ENCODE measurements around the gene TEKT3. TPM values are rescaled to one million over a fixed set of nuclear protein-coding genes. Genes with fewer than 3 reads are reported as not detected.

TEKT3 gene
- total and polyA plus RNA-seq, 9 of the 15 experiments (the other 6 are each of a cell fraction or from before 2014, with no cell fraction given): not detected

GRCh38 chr17:15257258-15257788, 84.1 kb downstream of the TEKT3 start (continued):
- TF ChIP-seq MITF (IDR thresholded peaks at IDR 0.05) (no peak), ATF1 (CRISPR knock-in tag; IDR thresholded peaks at IDR 0.05) (no peak), ATF1 (tag; IDR thresholded peaks at IDR 0.05) (no peak), RAD21 (CRISPR knock-in tag; conservative IDR thresholded peaks at IDR 0.05 in 1 of 2, IDR thresholded peaks at IDR 0.05 in 1 of 2) (peak; percentile 33 to 54; a peak in 3 of 4 replicates), E2F6 (IDR thresholded peaks at IDR 0.05; ENCODE audit: borderline replicate concordance in 1 of 2, extremely low read depth in 1 of 2, insufficient read depth in 1 of 2, insufficient read length in 1 of 2, low read depth in 1 of 2, low read length in 1 of 2, poor library complexity in 1 of 2, severe bottlenecking in 1 of 2) (peak in 1 of 2 experiments; percentile 27), ZNF830 (CRISPR knock-in tag; IDR thresholded peaks at IDR 0.05) (no peak), FUS (optimal IDR thresholded peaks at IDR 0.05; ENCODE audit: low read depth, low read length) (no peak), ZNF140 (CRISPR knock-in tag; IDR thresholded peaks at IDR 0.05) (no peak), POLR2AphosphoS5 (IDR thresholded peaks at IDR 0.05; ENCODE audit: control insufficient read depth, insufficient read depth, low read depth, low read length) (no peak), EP400 (IDR thresholded peaks at IDR 0.05) (no peak), FOXA1 (IDR thresholded peaks at IDR 0.05; ENCODE audit: borderline replicate concordance) (no peak), ZNF551 (CRISPR knock-in tag; IDR thresholded peaks at IDR 0.05) (no peak), ZNF76 (CRISPR knock-in tag; IDR thresholded peaks at IDR 0.05; ENCODE audit: borderline replicate concordance) (no peak), ADNP (tag; IDR thresholded peaks at IDR 0.05) (no peak), KDM1A (IDR thresholded peaks at IDR 0.05) (no peak), TEAD4 (IDR thresholded peaks at IDR 0.05; ENCODE audit: low read length) (0 out of 2 replicates have a peak, but pooled peaks have one; percentile 7), TEAD4 (CRISPR knock-in tag; IDR thresholded peaks at IDR 0.05; ENCODE audit: borderline replicate concordance) (no peak), TAF15 (IDR thresholded peaks at IDR 0.05; ENCODE audit: low read depth, low read length) (no peak), CC2D1A (IDR thresholded peaks at IDR 0.05) (no peak), ZNF511 (CRISPR knock-in tag; IDR thresholded peaks at IDR 0.05) (no peak), CBX8 (IDR thresholded peaks at IDR 0.05; ENCODE audit: borderline replicate concordance, extremely low read depth, low read depth, low read length, poor library complexity, severe bottlenecking) (no peak), MBD1 (CRISPR knock-in tag; IDR thresholded peaks at IDR 0.05) (no peak), KLF16 (IDR thresholded peaks at IDR 0.05) (no peak), HNRNPUL1 (IDR thresholded peaks at IDR 0.05; ENCODE audit: low read length) (no peak), TAF1 (IDR thresholded peaks at IDR 0.05; ENCODE audit: control insufficient read depth, extremely low read depth, insufficient read depth, low read length, severe bottlenecking) (no peak), ARHGAP35 (IDR thresholded peaks at IDR 0.05; ENCODE audit: partially characterized antibody) (no peak)

Data from K562 (cell line).